ENCODE data around the gene HOXB3.

HOXB3 gene

DNA sequence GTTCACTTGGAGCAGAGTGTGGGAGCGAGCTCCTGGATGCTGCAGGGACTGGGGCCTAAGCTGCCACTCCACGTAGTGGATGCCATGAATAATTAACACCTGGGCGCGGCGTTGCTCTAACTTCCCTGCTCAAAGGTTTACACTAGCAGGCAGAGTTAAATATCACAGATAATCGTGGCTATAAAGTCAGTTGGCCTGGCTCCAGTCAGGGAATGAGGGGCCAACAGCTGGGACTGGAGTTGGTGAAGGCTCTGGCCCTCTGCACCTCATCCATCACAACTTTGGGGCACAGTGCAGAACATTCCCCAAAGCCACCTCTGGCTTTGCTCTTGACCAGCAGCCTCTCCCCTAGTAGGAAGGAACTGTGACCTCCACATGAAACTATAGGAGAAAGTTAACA, 22.8 kb downstream of the HOXB3 start:
- DNase-seq = no peak

DNA sequence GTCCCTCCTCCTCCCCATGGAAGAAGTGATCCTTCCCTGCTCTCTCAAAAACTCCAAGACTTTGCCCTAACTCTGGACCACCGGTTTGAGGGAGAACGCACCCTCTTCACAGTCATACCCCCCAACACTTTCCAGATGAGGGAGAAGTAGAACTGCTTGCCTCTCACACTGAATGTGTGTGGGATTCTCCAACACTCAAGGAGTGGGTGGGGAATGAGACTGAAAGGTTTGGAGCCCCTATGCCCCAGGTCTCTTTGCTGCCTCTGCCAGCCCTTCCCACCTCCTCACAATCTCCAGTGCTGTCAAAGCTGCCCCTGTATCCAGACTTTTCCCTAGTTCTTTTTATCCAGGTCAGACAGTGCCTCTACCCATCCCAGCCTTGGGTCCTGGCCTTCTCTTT, 23.3 kb downstream of the HOXB3 start:
- no peak for DNase-seq

DNA sequence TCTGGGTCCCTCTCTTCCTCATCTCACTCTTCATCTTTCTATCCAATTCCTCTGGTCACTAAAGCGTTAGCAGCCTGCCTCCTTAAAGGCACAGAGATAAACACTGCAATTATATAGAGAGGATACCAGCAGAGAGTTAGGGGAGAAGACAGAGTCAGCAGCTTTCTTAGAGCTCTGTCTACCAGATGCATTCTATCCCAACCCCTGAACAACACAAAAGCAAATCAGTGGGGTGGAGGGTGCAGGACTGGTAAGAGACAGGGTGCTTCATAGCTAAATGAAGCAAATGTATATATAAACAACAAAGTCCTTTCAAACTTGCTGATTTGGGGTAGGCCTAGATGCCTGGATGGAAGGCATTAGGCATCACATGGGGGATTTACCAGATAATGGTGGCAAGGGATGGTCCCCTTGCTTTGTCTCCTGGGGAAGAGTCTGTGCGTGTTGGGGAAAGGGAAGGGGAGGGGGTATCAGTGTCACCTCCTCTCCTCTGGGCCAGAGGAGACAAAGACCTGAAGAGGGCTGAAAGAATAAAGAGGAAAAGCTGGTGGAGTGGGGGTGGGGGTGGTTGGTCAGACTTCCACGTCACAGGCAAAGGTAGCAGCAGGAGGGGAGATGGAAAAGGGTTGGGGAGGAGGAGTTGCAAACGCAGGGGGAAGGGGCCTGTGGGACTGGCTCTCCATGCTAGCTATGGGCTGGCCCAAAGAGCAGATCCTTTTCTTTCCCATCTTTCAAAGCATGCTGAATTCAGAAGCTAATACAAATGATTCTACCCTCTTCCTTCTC, 23.9 kb downstream of the HOXB3 start:
- DNase-seq = no peak

DNA sequence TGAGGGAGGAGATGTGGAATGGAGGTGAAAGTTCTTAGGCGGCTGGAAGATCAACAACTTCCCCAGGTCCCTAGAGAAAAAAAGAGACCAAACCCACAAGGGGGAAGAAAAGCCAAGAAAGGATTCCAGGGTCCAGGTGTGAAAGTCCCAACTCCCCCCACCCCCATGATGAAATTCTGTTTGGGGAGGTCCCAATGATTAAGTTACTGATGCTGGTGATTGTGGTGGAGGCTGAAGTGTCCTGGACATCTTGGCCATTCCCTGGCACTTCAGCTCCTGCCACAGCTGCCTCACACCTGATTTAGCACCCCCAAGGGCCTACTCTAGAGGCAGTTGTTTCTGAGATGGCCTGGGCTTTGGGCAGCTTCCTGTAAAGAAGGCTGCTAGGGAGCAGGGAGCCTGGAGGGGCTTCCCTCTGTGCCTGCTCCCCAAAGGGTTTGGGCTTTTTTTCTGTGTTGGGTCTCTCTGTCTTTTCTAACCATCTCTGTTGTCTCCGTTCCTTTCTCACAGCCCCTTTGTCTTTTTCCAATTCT, 25.0 kb downstream of the HOXB3 start:
- DNase-seq = no peak

DNA sequence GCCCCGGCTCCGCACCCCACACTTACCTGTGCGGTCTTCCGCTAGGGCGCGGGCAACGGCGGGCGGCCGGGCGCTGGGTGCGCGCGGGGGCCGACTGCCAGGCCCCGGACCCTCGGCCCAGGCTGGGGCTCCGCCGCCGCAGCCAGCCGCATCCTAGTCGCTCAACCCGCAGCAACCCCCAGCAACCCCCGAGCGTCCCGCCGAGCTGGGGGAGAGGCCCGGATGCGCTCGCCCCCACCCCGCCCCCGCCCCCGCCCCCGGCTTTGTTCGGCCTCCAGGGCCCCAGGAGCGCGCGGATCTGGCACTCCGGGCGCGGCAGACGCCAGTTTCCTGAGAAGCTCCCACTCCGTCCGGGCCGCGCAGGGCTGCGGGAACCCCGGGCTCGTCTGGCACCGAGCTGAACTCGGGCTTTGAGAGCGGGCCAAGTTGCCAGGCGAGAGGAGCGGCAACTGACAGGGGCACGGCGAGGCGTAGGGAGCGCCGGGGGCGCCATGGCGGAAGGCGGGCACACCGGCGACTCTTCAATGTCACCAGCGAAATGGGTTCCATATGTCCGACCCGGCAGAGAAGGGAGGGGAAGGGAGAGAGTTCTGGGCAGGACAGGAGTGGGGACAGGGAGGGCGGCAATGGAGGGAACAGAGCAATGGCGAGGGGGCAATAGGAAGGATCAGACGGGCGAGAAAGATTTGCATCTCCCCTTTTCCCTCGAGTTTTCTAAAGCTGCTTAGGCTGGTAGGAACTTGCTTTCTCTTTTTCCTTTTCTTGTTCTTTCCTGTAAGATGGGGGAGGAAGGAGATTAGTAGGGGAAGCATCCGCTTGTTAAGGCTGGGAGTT, 25.6 kb downstream of the HOXB3 start:
- DNase-seq = no peak

DNA sequence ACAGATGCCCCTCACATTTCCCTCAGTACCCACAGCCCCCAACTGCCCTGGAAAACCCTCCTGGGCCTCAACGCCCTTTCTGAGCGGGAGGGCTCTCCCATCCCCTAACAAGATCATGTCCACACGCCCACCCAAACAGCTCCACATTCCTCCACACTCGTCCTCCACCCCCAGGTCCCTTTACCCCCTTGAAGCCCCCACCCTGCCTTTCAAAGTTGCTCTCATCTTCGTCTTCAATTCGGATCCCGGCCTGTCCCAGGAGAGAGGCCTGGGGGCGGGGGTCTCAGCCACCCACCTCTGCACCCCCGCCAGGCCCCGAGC, 26.2 kb downstream of the HOXB3 start:
- DNase-seq = no peak

DNA sequence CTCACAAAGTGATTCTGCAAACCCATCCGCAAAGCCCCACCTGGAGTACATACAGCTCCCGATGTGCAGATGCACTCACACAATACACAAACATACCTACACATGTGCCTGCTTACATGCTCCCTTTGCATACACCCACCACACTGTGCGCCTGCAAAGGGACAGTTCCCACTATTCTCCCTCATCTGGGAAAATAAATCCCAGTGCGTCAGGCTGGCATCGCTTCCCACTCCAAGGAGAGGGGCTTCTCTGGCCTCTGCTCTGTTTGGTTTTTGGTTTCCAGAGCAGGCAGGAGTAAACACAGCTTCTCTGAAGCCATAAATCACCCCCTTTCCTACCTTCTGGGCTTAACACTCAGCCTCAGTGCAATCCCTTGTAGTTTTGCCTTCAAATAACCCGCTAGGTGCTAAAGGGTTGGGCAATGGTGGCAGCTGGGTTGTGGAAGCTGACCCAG, 26.6 kb downstream of the HOXB3 start:
- DNase-seq = no peak

DNA sequence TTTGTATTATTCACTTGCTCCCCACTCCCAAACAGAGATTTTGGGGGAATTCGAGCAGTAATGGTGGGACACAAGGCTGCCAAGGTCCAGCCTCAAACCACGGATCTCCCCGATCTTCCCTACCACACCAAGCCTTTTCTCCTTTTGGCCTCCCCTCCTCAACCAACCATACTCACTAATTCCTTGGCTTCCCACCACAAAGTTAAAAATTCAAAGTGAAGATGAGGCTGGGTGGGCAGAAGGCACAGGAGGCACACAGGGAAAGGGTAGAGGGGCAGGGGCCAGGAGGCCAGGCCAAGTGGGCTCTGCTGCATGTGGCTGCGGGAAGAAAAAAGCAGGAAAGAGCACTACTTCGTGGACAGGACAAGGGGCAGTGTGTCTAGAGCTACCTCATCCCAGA, 27.1 kb downstream of the HOXB3 start:
- no peak for DNase-seq

DNA sequence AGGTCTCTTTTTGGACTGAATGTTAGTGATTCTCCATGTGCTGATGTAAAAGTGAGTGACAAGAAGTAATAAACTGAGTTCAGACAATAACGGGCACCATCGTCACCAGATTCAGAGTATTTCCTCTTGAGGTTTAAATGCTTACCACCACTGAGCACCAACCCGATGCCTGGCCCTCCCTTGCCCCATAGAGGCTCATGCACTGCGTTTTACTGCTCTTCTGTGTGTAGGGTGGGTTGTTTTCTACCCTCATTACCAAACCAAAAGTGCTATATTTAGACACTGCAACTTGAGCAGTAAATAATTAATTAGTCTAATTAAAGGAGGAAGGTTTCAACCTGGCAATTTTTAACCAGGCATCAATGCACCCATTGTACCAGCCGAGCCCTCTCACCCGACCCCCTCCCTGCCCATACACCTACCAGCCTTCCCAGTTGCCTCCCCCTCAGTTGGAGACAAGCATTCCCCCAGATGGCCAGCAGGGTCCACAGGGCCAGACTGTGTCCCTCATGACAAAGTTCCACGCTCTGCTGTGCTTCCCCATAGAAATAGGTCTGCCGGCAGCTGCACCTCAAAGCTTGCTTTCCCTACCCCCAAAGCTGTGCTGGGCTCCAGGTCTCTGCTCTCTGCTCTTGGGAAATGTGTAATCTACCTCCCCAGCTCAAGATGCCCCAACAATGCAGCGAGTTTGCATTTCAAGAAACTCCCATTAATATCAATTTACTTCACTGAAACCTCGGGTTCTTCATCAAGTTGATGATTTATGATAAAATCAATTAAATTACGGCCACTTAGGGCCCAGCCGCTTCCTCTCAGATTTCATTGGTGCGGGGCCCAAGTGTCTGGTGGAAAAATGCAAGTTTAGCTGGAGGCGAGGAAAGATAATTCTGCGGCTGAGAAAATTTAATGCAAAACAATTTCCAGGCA, 27.9 kb downstream of the HOXB3 start:
- no peak for DNase-seq

DNA sequence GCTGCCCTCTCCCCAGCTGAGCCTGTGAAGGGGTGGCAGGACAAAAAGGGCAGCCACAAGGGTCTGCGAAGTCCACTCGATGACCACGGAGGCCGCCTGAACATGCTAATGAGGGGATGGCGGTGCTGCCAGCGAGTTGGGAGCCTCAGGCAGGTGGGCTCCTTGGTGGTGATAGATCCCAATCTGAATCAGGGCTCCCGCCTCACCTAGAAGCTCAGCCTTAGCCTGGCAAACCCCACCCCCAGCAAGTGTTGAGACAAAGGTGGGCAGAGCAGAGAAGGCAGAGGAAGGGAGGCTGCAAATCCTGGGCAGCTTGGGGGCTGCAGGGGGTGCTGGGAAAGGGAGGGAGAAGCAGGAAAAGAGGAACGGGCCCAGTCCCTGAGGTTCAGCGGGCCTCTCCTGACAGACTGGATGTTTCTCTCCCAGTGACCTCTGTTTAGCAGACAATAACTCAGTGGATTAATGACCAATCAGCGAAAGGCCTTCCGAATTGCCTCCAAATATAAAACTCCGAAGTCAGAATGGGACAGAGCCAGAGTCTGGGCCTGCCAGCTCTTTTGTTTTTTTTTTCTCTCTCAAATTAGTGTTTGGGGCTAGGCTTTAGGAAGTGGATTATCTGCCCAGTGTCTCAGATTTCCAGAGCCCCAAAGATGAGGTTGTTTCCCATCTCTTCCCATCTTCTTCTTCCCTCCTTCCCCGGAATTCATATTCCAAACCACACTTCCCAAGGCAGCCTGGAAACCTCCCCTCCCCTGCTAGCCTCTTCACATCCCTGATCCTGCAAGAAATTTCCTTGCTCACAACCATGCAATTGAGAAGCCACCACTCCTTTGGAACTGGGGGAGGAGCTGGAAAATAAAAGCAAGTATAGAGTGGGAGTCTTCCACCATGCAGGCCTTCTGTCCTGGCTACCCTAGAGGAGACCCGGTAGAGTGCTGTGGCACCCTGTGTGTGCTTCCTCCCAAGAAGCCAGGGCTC, 29.9 kb downstream of the HOXB3 start:
- no peak for DNase-seq

DNA sequence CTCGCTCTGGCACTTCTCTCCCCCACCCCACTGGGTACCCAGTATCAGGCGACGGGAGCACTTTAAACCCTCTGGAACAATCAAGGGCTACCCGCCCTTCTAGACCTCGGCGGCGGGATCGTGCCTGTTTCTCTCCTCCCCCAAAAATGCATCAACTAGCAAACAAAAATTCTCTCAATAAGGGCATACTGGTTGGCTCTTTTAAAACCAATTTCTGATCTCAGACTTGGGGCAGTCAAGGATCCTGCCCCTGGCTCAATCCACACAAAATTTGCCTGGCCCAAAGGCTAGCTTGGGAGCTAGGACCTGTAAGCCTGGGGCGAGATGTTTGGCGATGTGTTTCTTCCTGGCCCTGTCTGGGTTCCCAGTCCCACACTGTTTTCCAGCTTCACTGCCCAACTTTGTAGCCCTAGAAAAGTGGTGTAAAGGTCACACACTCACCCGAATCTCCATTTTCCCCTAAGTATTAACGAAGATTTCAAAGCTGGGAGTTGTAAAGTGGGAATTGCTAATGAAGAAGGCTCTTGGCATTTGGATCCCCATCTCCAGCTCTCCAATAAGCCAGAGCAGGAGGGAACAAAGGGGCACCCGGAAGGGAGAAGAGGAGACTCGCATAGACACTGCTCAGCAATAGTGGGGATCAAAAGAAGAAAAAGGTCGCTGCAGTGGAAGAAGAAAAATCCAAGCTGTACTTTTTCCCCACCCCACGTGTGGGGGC, 30.8 kb downstream of the HOXB3 start:
- no peak for DNase-seq

DNA sequence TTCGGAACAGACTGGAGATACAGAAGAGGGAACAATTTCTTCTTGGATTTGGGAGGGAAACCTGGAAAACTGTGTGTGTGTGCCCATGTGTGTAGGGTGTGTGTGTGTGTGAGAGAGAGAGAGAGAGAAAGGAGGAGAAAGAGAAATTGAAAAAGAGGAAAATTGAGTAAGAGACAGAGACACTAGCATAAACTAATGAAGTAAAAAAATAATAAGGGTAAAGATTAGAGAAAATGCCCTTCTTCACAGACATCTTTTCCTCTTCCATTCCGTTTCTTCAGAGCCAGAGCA, 31.3 kb downstream of the HOXB3 start:
- no peak for DNase-seq

DNA sequence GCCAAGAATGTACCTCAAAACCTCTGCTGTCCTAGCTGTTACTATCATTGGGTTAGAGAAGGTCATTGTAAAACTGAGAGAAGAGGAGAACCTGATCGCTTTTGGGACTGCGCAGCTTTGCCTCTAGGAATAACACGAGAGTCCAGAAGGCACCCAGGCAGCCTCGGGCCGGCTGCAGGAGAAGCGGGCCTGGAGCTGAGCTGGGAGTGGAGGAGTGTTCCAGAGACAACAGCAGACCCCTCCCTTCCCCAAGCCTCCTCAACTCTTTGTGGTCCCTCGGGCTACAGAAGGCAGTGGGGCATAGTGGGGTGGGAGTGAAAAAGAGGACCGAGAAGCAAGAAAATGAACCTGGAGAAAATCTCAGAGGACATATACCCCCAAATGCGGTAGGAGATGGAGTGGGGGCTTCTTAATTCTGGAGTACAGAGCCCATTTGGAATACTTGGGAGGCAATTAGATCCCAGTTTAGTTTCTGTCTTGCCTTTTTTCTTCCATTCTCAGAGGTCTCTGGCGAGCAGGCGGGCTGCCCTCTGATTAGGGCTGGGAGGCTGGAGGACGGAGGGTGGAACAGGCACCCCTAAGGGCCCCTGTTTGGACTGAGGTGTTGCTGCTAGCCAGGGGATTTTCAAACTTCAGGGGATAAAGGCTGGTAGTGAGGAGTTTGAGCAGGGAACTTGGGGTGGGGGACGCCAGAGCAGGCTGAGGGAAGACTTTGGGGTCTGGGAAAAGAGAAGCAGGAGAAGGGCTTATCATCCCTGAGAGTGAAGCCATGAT, 31.8 kb downstream of the HOXB3 start:
- DNase-seq = no peak

DNA sequence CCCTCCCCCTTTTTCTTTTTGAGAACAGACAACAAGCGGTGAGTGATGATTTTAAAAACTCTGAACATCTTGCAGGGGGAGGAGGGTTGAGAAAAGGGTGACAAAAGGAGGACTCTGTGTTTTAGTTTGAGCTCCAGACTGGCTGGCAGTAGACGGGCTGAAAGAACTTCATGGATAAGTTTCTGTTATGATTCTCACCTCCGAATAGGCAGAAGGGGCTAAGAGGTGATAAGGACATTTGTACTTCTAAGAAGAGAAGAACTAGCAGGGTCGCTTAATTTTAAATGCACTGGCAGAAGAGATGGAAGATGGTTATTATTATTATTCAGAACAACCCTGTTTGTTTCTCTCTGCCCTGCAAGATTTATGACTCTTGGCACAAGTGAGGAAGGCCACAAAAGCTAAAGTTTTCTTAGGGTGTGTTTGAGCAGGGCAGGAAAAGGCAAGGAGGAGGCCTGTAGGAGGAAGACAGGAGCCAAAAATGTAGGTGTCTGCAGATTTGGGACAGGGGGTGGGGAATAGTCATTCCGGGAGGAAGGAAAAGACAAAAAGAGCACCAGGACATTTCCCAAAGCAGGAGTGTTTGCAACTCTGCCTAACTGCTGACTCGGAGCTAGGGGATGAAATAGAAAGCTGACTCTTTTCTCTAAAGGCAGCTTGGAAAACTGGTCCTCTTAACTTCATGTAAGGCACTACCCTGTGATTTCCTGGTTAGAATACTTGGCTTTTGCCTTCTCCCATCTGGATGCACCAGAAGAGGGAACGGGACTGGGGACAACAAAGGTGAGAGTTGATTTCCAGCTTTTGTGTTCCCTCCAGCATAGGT, 33.3 kb downstream of the HOXB3 start:
- no peak for DNase-seq

DNA sequence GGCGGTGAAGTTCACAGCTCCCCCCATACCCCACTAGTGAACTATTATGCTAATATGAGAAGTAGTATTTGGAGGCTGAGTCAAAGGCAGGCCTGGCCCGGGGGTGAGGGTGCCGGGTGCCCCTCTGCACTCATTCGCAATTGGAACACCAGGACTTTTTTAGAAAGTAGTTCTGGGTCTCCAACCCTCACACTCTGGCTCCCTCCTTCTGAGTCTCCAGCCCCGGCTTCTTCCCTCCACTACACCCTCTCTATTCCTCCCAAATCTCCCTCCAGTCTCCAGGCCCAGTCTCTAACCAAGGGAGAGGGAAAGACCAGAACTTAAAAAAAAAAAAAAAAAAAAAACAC, 33.8 kb downstream of the HOXB3 start:
- DNase-seq = no peak

DNA sequence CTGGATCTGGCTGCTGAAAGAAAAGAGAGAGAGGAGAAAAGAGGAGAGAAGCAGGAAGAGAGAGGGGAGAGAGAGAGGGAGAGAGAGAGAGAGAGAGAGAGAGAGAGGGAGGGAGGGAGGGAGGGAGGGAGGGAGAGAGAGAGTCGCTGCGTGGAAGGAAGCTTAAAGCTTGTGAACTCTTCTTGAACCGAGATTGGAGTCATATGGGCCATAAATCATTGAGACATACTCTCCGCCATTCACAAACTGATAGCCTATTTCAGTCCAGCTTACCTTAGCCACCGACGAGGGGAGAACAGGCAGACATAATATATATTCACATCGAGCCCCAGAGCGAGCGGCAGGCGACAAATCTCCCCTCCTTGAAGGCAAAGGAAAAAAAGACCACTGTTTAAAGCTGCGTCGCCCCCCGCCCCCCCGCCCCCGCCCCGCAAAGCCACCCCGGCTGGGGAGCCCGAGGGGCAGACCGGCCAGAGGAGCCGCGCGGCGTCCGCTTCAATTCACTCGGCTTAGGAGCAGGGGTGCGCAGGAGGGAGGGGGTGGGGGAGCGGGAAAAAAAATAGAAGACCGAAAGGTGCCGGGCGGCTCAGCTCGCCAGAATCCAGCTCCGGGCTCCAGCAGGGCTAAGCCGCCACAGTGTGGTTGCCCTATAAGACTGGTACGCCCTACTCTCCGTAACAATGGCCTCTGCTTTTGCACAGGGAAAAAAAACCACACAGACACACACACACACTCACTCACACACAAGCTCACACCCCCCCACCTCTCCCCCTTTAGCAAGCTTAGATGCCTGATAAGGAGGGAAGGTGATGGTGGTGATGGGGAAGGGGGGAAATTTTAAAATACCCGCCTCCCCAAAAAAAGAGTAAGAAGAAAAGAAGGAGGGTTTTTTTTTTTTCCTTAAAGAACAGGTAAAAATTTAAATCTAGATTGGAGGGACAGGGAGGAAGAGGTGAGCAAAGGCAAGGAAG, 34.5 kb downstream of the HOXB3 start:
- DNase-seq = peak; percentile 46

DNA sequence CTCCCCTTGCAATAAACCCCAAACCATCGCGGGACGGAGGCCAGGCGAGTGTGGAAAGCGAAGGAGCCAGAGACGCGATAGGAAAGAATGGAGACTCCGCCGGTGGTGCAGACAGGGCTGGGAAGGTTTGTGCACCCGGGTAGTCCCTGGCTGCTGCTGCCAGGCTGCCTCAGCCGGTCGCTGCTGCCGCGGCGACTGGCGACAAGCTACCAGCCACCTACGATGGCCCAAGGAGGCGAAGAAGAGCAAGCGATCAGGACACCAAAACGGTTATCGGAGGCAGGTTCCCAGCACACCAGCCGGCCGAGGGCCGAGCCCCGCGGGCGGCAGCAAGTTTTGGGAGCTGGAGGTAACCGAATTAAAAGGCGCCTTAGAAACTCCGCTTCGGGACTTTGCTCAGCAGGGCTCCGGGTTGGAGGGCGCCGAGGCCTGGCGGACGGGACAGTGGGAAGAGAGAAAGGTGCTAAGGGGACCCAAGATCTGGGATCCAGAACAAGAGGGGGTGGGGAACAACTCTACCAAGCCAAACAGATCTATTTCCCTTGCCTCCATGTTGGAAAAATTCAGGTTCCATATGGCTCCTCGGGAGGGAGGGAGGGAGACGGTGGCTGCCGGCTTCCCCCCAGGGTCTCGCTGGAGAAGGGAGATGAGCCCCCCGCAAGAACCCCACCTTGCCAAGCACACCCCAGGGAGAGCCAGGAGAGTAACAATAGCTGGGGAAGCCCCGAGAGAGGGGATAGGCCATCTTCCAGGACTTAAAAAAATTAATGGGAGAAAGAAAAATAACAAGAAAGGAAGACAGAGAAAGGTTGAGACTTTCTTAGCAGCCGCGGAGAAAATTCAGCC, 35.4 kb downstream of the HOXB3 start:
- no peak for DNase-seq

DNA sequence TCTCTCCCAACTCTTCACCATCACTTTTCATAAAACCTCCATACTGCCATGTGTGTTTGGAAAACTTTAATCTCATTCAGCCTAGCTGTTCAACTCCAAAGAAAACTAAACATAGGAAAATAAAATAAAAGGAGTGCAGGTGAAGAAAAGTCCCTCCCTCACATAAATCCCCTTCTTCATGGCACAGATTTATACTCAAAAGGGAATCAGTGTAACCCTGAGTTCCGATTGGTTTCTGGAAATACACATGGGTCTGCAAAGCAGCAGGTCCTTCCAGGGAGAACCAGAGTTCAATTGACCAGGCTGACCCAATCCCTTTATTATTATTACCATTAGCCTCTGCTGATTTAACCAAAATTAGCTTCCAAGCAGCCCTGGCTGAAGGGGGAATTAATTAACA, 36.2 kb downstream of the HOXB3 start:
- DNase-seq = no peak

Measured in NCI-H2107 (cell line).